GM18867 (cell line): ENCODE measurements around the gene FRMD4B.

ENCODE experiments used
- ATAC-seq: cut with Tn5 transposase; IDR thresholded peaks from one replicate; pipeline ENCODE4 v1.9.1; 2021; ENCODE audit warnings: mild to moderate bottlenecking, moderate library complexity; ENCODE audit not compliant: unreplicated experiment

FRMD4B gene

GRCh38 chr3:69368129-69368741 is 17.7 kb downstream of the FRMD4B start:
- peak; percentile 100 for ATAC-seq

- no peak for ATAC-seq
These were observed 18.3 kb downstream of the FRMD4B start for GRCh38 chr3:69367586-69367985.

- no peak for ATAC-seq
These were observed 21.5 kb downstream of the FRMD4B start for GRCh38 chr3:69364354-69364753.

GRCh38 chr3:69360690-69361089 is 25.2 kb downstream of the FRMD4B start:
- ATAC-seq = no peak

- ATAC-seq = no peak
These were observed 26.0 kb downstream of the FRMD4B start for GRCh38 chr3:69359916-69360315.

GRCh38 chr3:69359339-69359893 is 26.5 kb downstream of the FRMD4B start:
- ATAC-seq = no peak

GRCh38 chr3:69357196-69357595 is 28.7 kb downstream of the FRMD4B start:
- no peak for ATAC-seq

- ATAC-seq = no peak
These were observed 30.9 kb downstream of the FRMD4B start for GRCh38 chr3:69354948-69355347.

- no peak for ATAC-seq
These were observed 32.4 kb downstream of the FRMD4B start for GRCh38 chr3:69353503-69353902.

- no peak for ATAC-seq
These were observed 32.8 kb downstream of the FRMD4B start for GRCh38 chr3:69353088-69353478.

GRCh38 chr3:69352305-69353087 is 33.4 kb downstream of the FRMD4B start:
- ATAC-seq = no peak

GRCh38 chr3:69343875-69344274 is 42.0 kb downstream of the FRMD4B start:
- no peak for ATAC-seq

- no peak for ATAC-seq
These were observed 43.8 kb downstream of the FRMD4B start for GRCh38 chr3:69342074-69342473.

GRCh38 chr3:69339760-69340159 is 46.1 kb downstream of the FRMD4B start:
- no peak for ATAC-seq

GRCh38 chr3:69338911-69339310 is 47.0 kb downstream of the FRMD4B start:
- no peak for ATAC-seq

GRCh38 chr3:69332934-69333333 is 53.0 kb downstream of the FRMD4B start:
- no peak for ATAC-seq

- no peak for ATAC-seq
These were observed 54.9 kb downstream of the FRMD4B start for GRCh38 chr3:69330891-69331400.

GRCh38 chr3:69329892-69330291 is 56.0 kb downstream of the FRMD4B start:
- no peak for ATAC-seq

- ATAC-seq = no peak
These were observed 57.0 kb downstream of the FRMD4B start for GRCh38 chr3:69328963-69329302.

- ATAC-seq = no peak
These were observed 57.6 kb downstream of the FRMD4B start for GRCh38 chr3:69328103-69328962.

GRCh38 chr3:69326855-69327300 is 59.0 kb downstream of the FRMD4B start:
- ATAC-seq = peak; percentile 83
